CD1c-positive myeloid dendritic cell (primary cell): ENCODE data around the gene BBS10.
"Not testable (repeated sequence)": the region's sequence is repeated elsewhere in the genome, so short reads cannot be mapped to it uniquely, and the experiment has no call there.

Experiments used
- DNase-seq: peaks from one replicate; pipeline ENCODE4 v3.0.0-alpha.2; 2016; ENCODE audit errors: extremely low spot score

Gene BBS10

DNA sequence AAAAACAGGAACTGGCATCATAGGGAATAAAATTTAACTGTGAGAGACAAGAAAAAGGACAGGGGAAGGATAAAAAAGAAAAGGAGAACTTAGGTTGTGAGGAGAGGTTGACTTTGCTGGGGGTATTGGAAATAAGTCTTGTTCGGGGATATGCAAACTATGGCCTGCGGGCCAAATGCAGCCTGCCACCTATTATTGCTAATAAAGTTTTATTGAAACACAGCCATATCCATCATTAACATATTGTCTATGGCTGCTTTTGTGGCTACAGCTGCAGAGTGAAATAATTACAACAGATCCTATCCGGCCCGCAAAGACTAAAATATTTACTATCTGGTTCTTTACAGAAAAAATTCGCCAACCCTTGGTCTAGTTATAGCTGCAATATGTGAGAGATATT is 18.6 kb downstream of the BBS10 start:
- no peak for DNase-seq

DNA sequence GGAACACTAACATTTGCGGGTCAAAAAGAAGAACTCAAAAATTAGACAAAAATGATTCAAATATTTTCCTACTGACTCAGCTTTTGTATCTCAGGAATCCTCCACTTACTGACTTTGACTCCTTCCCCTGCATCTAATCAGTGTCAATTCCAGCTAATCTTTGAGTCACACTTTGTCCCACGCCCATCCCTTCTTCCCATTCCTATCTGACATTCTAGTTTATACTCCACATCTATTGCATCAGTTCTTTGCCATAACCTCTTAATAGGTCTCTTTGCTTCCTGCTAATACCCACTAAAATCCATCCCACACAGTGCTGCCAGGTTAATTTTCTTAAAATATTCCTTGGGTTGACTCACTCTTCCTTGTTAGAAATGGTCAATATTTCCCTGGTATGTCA is 19.1 kb downstream of the BBS10 start:
- peak; percentile 2 for DNase-seq

DNA sequence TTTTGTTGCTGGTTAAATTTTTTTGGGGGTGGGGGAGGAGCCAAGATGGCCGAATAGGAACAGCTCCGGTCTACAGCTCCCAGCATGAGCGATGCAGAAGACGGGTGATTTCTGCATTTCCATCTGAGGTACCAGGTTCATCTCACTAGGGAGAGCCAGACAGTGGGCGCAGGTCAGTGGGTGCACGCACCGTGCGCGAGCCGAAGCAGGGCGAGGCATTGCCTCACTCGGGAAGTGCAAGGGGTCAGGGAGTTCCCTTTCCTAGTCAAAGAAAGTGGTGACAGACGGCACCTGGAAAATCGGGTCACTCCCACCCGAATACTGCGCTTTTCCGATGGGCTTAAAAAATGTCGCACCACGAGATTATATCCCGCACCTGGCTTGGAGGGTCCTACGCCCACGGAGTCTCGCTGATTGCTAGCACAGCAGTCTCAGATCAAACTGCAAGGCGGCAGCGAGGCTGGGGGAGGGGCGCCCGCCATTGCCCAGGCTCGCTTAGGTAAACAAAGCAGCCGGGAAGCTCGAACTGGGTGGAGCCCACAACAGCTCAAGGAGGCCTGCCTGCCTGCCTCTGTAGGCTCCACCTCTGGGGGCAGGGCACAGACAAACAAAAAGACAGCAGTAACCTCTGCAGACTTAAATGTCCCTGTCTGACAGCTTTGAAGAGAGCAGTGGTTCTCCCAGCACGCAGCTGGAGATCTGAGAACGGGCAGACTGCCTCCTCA is 28.5 kb downstream of the BBS10 start:
- DNase-seq, result not testable (repeated sequence)

DNA sequence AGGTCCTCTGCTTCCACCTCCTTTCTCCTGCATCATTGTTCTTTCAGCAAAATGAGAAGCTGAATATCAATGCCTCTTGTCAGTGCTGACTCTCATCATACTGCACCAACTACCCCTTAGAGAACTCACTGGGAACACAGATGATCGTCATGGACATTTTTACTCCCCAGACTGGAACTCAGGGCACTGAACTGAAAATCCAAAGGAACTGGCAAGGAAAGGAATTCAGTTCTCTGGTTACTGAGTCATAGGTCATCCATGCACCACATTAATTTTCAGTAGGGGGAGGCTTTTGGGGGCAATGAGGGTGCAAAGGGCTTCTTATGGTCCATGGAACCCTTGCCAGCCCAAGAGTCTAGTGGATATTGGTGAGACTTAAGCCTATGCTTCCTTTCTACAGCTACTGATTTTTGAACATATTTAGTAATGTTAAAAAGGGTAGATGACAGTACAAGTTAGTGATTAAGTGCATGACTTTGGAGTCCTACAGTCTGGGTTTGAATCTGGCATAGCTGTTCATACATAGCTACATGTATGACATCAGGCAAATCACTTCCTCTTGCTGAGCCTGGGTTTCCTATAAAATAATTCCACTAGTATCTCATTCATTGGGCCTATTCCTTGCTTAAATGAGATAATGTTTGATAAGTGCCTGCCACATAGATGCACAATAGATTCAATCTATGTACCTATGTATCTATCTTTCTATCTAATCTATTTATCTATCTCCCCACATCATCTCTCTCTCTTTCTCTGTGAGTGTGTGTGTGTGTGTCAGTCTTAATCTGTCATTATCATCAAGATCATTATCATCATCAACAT is 29.2 kb downstream of the BBS10 start:
- DNase-seq, result no peak

DNA sequence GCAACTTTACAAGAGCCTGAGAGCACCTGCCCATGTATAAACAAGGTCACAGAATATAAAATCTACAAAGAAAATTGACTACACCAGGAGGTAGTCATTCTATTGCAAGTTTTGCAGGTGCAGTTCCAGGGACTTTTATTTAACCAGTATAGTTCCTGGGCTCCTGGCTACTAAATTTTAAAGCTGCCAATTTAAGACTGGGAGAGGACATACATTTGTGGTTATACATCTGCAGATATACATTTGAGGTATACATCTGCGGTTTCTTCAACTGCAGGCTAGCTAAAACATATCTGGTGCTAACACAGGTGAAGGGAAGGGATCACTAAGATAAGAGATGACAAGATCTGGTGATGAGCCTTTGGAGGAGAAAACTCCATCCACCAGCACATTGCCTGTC is 30.2 kb downstream of the BBS10 start:
- DNase-seq, result no peak

DNA sequence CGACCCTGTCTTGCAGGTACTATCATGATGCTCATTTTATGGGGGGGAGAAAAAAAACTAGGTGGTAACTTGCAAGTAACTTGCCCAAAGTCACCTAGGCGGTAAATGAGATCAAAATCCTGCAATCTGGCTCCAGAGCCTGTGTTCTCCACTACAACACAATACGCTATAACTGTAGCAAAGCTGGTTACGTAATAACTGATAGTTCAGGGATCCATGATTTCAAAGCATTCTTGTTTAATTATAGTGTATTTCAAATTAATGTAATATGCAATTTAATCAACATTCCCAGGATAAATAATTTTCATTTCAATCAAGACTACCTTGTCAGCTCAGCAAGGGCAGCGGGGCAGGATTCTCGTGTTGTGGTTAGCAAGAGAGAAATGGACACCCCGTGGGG is 31.7 kb downstream of the BBS10 start:
- DNase-seq, result no peak

DNA sequence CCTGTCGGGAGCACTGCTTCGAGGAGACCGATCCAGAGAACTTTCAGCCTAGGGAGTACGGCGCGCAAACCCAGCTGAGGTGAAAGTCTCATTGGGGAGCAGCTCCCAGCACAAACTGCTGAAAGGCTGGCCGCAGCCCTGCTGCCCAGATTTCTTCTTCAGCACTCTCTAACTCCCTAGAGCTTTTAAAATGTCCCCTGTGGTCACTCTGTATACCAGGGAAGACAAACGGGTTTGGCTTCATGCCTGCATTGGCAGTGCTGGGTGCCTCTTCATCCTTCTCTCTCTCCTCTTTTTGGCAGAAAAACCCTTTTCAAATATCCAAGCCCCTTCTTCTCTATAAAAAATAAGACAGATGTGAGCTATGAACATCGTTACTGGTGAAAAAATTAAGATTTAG is 34.9 kb downstream of the BBS10 start:
- no peak for DNase-seq

DNA sequence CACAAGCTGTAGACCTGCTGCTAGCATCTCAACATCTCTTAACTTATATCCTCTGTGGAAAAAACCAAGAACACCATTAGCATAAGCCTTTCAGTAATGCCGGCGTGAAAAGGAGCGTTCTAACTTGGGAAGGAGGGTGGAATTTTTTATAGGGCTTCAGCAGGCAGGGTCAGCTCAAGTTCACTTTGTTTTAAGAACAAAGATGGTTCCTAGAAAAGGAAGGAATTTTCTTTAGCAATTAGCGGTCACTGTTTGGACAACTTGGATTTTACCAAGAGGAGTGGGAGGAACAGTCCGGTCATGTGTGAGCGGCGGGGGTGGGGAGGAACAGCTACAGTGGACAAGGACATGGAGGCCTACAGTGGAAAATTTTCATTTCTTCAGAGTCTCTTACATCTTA is 35.9 kb downstream of the BBS10 start:
- no peak for DNase-seq

DNA sequence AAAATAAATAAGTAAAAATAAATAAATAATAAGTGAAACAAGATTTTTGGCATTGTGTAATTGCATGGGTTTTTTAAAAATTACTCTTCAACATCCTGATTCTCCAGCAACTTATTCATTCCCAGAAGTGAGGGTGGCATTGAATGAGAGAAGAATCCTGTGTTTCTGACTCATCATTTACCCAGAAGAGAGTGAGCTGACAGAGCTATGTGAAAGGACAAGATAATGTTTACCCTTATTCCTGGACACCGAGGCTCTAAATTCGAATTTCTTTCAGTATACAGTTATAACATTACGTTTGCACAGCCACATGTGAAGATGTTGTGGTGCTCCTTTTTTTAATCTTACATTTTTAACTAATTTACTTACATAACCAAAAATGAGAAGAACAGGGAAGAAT is 36.4 kb downstream of the BBS10 start:
- no peak for DNase-seq

DNA sequence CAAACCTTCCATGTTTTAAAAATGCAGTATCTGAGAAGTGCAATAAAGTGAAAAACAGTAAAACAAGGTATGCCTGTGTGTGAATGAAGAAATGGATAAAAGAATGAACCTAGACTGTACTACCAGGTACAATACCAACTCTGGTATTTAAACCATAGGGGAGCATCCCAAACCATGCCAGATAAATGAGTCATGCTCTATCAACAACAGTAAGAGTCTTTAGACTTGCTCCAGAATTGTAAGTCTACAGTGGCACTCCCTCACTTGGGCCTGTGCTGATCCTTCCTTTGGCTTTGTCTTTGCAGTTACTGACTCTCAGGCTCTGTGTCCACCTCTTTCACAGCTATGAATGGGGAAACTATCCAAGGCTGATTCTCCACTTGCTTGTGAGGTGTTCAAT is 38.1 kb downstream of the BBS10 start:
- DNase-seq, result no peak

DNA sequence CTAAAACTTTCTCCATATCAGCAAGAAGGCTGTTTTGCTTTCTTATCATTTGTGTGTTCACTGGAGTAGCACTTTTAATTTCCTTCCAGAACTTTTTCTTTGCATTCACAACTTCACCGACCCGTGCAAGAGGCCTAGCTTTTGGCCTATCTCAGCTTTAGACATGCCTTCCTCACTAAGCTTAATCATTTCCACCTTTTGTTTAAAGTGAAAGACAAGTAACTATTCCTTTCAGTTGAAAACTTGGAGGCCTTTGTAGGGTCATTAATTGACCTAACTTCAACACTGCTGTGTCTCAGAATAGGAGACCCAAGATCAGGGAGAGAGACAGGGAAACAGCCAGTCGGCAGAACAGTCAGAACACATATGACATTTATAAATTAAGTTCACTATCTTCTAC is 39.3 kb downstream of the BBS10 start:
- DNase-seq, result no peak

DNA sequence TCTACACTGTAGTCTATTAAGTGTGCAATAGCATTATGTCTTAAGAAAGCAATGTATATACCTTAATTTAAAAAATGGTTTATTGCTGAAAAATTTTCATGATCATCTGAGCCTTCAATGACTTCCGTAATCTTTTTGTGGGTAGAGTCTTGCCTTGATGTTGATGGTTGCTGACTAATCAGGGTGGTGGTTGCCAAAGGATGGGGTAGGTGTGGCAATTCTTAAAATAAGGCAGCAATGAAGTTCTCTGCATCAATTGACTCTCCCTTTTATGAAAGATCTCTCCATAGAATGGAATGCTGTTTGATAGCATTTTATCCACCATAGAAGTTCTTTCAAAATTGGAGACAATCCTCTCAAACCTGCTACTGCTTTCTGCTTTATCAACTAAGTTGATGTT is 41.1 kb downstream of the BBS10 start:
- no peak for DNase-seq

DNA sequence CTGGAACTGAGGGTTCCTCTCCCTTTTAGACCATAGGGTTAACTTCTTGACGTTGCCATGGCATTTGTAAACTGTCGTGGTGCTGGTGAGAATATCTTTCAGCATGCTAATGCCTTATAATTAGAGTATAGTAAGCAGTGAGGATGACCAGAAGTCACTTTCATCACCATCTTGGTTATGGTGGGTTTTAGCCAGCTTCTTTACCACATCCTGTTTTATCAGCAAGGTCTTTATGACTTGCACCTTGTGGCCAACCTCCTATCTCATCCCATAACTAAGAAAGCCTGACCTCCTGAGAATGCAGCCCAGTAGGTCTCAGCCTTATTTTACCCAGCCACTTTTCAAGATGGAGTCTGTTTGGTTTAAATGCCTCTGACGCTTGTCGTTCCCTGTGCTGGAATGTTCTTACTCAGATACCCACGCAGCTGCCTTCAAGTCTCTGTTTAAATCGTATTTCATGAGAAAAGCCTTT is 44.2 kb downstream of the BBS10 start:
- no peak for DNase-seq

DNA sequence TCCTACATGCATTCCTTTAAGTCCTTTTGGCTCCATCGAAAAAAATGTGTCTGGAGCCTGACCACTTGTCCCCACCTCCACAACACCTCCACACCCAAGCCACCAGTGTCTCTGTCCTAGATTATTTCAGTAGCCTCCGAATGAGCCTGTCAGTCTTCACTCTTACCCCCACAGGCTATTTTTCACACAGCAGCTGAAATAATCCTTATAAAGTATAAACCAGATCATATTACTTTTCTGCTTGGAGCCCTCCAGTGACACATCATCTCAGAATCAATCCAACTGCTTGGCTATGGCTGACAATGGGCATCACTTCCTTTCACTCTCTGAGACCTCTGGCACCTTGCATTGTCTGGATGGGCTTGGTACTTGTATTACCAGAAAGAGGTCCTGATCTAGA is 44.9 kb downstream of the BBS10 start:
- DNase-seq, result no peak

DNA sequence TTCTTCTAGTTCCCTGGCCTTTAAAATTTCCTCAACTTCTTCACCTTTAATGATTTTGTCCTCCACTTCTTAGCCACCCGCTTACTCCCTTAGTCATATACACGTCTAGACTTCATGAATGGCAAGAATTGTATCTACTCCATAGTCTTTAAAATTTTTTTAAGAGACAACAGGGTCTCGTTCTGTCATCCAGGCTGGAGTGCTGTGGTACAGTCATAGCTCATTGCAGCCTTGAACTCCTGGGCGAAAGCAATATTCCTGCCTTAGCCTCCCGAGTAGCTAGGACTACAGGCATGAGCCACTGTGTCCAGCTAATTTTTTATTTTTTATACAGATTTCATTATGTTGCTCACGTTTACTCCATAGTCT is 47.9 kb downstream of the BBS10 start:
- no peak for DNase-seq

DNA sequence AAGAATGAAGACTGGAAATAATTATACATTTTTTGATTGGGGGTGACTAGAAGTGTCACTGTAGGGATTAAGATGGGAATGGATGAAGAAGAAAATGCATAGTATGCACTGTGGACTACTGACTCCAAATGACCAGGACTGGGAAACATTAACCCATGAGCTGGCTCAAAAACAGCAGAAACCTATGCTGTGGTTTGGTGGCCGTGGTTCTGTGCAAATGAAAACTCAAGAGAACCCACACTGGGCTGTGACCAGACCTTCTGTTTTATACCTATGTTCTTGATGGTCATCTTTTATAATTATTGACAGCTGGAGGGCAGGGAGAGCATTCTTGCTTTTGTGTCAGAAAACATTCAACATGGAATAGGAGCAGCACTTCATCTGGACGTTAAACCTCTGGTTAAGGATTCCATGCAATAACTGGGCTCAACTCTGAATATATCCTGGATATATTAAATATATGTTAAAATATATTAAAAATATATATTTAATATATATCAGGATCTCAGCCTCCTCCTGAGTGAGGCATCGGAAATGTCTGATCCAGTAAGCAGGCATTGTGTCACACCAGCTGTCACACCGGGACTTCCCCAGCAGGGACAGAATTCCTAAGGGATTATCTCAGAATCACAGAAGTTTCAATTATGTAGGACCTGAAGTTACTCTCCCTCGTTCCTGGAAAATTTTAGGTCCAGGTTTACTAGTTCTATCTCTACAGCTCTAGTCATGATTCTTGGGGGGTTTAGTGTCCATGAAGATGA is 48.5 kb downstream of the BBS10 start:
- no peak for DNase-seq
